IMR-90 (cell line): Measurements from ENCODE around the gene MLH3. TPM values are rescaled to one million over a fixed set of nuclear protein-coding genes. Genes with fewer than 3 reads are reported as not detected.
A peak's percentile ranks its signal among the peaks of the same experiment; 100 is the strongest.

ENCODE experiments used
- ATAC-seq: fragments of 200-7000 bp; cut with Tn5 transposase; 2 replicates; pipeline ENCODE4 v1.9.1; 2020; ENCODE audit warnings: low read depth, mild to moderate bottlenecking, moderate library complexity
- BruUV-seq: library from RNA; stranded (reverse); fragments of 400-500 nt; replicated peaks from 2 replicates; lab custom pipeline; 2021; lab: Mats Ljungman, UMichigan
- CTCF ChIA-PET: fragments of 300-600 bp; formaldehyde crosslinking; extraction: SDS; loops from one replicate; lab custom pipeline; 2021; ENCODE audit warnings: antibody characterized with exemption; lab: Yijun Ruan, JAX
- POLR2A ChIA-PET: fragments of 300-600 bp; sonication (Branson Sonifier 250); formaldehyde crosslinking; loops from one replicate; lab custom pipeline; 2022; ENCODE audit warnings: antibody characterized with exemption; ENCODE audit not compliant: unreplicated experiment; lab: Charles Lee
- DNase-seq: peaks from one replicate; pipeline ENCODE4 v3.0.0; 2013
- H2AFZ ChIP-seq: replicated peaks from 2 replicates; pipeline ENCODE3; 2013; ENCODE audit warnings: low read length, mild to moderate bottlenecking; ENCODE audit not compliant: poor library complexity
- H2AK5ac ChIP-seq: 2 replicates; pipeline ENCODE4 v1.6.1; 2013; ENCODE audit warnings: low read depth, low read length, inconsistent platforms
- H2AK9ac ChIP-seq: replicated peaks from 2 replicates; pipeline ENCODE3; 2013; ENCODE audit warnings: mild to moderate bottlenecking, low read depth, low read length, moderate library complexity; ENCODE audit not compliant: poor library complexity
- H2BK120ac ChIP-seq: 2 replicates; pipeline ENCODE4 v1.6.1; 2013; ENCODE audit warnings: low read depth, low read length, inconsistent platforms
- H2BK15ac ChIP-seq: 3 replicates; pipeline ENCODE4 v1.6.1; 2013; ENCODE audit warnings: low read depth, low read length, inconsistent platforms
- H2BK20ac ChIP-seq: 2 replicates; pipeline ENCODE4 v1.6.1; 2013; ENCODE audit warnings: low read depth, mild to moderate bottlenecking, inconsistent platforms, low read length, moderate library complexity
- H2BK5ac ChIP-seq: 2 replicates; pipeline ENCODE4 v1.6.1; 2013; ENCODE audit warnings: mild to moderate bottlenecking, low read depth, low read length, inconsistent platforms; ENCODE audit not compliant: poor library complexity, severe bottlenecking
- H3K14ac ChIP-seq: replicated peaks from 2 replicates; pipeline ENCODE4 v1.6.1; 2013; ENCODE audit warnings: low read depth, low read length, inconsistent platforms
- H3K18ac ChIP-seq: 2 replicates; pipeline ENCODE4 v1.6.1; 2013; ENCODE audit warnings: low read depth, low read length, control low read depth
- H3K23ac ChIP-seq: 2 replicates; pipeline ENCODE4 v1.6.1; 2013; ENCODE audit warnings: low read depth, low read length, inconsistent platforms
- H3K27ac ChIP-seq: 2 replicates; pipeline ENCODE4 v1.5.1; 2013; ENCODE audit warnings: mild to moderate bottlenecking, control low read depth, low read length; ENCODE audit not compliant: insufficient read depth
- H3K27me3 ChIP-seq: 2 replicates; pipeline ENCODE4 v1.6.1; 2013; ENCODE audit warnings: low read length; ENCODE audit not compliant: control insufficient read depth, insufficient read depth
- H3K36me3 ChIP-seq: 2 replicates; pipeline ENCODE4 v1.6.1; 2013; ENCODE audit warnings: low read length, mixed read lengths; ENCODE audit not compliant: control insufficient read depth, insufficient read depth
- H3K4ac ChIP-seq: 2 replicates; pipeline ENCODE4 v1.6.1; 2013; ENCODE audit warnings: low read depth, low read length, inconsistent platforms
- H3K4me1 ChIP-seq: 2 replicates; pipeline ENCODE4 v1.6.1; 2013; ENCODE audit warnings: low read length, mixed read lengths; ENCODE audit not compliant: control insufficient read depth, insufficient read depth
- H3K4me2 ChIP-seq: 2 replicates; pipeline ENCODE4 v1.6.1; 2013; ENCODE audit warnings: low read depth, mild to moderate bottlenecking, control low read depth, low read length, moderate library complexity
- H3K4me3 ChIP-seq: 2 replicates; pipeline ENCODE4 v1.5.1; 2013; ENCODE audit warnings: low read depth, mild to moderate bottlenecking, control low read depth, low read length, moderate library complexity; ENCODE audit not compliant: insufficient read depth
- H3K56ac ChIP-seq: 2 replicates; pipeline ENCODE4 v1.6.1; 2013; ENCODE audit warnings: low read length, inconsistent platforms; ENCODE audit not compliant: insufficient read depth; ENCODE audit errors: extremely low read depth
- H3K79me1 ChIP-seq, 2 experiments: 2 replicates each; pipeline ENCODE4 v1.6.1; 2013; ENCODE audit warnings: low read length in 2 of 2, inconsistent platforms in 1 of 2, low read depth in 1 of 2
- H3K9ac ChIP-seq: 2 replicates; pipeline ENCODE4 v1.6.1; 2013; ENCODE audit warnings: low read depth, low read length, control low read depth
- H3K9me1 ChIP-seq: 2 replicates; pipeline ENCODE4 v1.6.1; 2013; ENCODE audit warnings: low read length, inconsistent platforms; ENCODE audit not compliant: insufficient read depth
- H3K9me3 ChIP-seq: 2 replicates; pipeline ENCODE4 v1.6.1; 2013; ENCODE audit warnings: low read length; ENCODE audit not compliant: control insufficient read depth, insufficient read depth
- H4K20me1 ChIP-seq: 2 replicates; pipeline ENCODE4 v1.6.1; 2013; ENCODE audit warnings: low read length, inconsistent platforms; ENCODE audit not compliant: insufficient read depth
- H4K5ac ChIP-seq: 2 replicates; pipeline ENCODE4 v1.6.1; 2013; ENCODE audit warnings: mild to moderate bottlenecking, low read depth, low read length, control low read depth
- H4K8ac ChIP-seq, 2 experiments: 2 replicates each; pipeline ENCODE4 v1.6.1; 2013; ENCODE audit warnings: low read depth in 2 of 2, low read length in 2 of 2, control low read depth in 1 of 2, inconsistent platforms in 1 of 2
- H4K91ac ChIP-seq: 2 replicates; pipeline ENCODE4 v1.6.1; 2013; ENCODE audit warnings: low read depth, low read length, inconsistent platforms; ENCODE audit not compliant: insufficient read depth
- BHLHE40 ChIP-seq: fragments of 150-350 bp; IDR thresholded peaks from 2 replicates; pipeline ENCODE4 v1.6.1; 2016; ENCODE audit warnings: mild to moderate bottlenecking, low read depth, low read length
- CEBPB ChIP-seq: IDR thresholded peaks from 2 replicates; pipeline ENCODE4 v1.6.1; 2012; ENCODE audit warnings: low read depth, low read length, improper control_type of control experiment
- CHD1 ChIP-seq: IDR thresholded peaks from 2 replicates; pipeline ENCODE4 v1.6.1; 2012; ENCODE audit warnings: low read depth, low read length, improper control_type of control experiment
- CTCF ChIP-seq: conservative IDR thresholded peaks from 2 replicates; pipeline ENCODE4 v1.5.1; 2012; ENCODE audit warnings: mild to moderate bottlenecking, low read depth, low read length, improper control_type of control experiment
- ELK1 ChIP-seq: fragments of 150-350 bp; IDR thresholded peaks from 2 replicates; pipeline ENCODE4 v1.6.1; 2016; ENCODE audit warnings: low read depth, mild to moderate bottlenecking, low read length, moderate library complexity, borderline replicate concordance
- FOS ChIP-seq: fragments of 150-350 bp; IDR thresholded peaks from 2 replicates; pipeline ENCODE4 v1.6.1; 2016; ENCODE audit warnings: low read depth, low read length
- MAFK ChIP-seq: IDR thresholded peaks from 2 replicates; pipeline ENCODE4 v1.6.1; 2012; ENCODE audit warnings: low read depth, low read length, improper control_type of control experiment
- MAZ ChIP-seq: IDR thresholded peaks from 2 replicates; pipeline ENCODE4 v1.6.1; 2012; ENCODE audit warnings: low read depth, mild to moderate bottlenecking, low read length, improper control_type of control experiment, moderate library complexity, borderline replicate concordance
- MXI1 ChIP-seq: IDR thresholded peaks from 2 replicates; pipeline ENCODE4 v1.6.1; 2012; ENCODE audit warnings: low read depth, mild to moderate bottlenecking, low read length, moderate library complexity, borderline replicate concordance
- NFE2L2 ChIP-seq: fragments of 150-350 bp; IDR thresholded peaks from 2 replicates; pipeline ENCODE4 v1.6.1; 2016; ENCODE audit warnings: low read depth, mild to moderate bottlenecking, low read length
- POLR2A ChIP-seq: IDR thresholded peaks from 2 replicates; pipeline ENCODE4 v1.6.1; 2012; ENCODE audit warnings: mild to moderate bottlenecking, low read depth, low read length
- RAD21 ChIP-seq: IDR thresholded peaks from 2 replicates; pipeline ENCODE4 v1.6.1; 2012; ENCODE audit warnings: low read length, improper control_type of control experiment
- RCOR1 ChIP-seq: IDR thresholded peaks from 2 replicates; pipeline ENCODE4 v1.6.1; 2012; ENCODE audit warnings: mild to moderate bottlenecking, low read length, improper control_type of control experiment; ENCODE audit not compliant: insufficient replicate concordance
- RFX5 ChIP-seq: IDR thresholded peaks from 2 replicates; pipeline ENCODE4 v1.8.0; 2012; ENCODE audit warnings: low read depth, mild to moderate bottlenecking, low read length, moderate library complexity
- SMC3 ChIP-seq: fragments of 150-350 bp; IDR thresholded peaks from 2 replicates; pipeline ENCODE4 v1.6.1; 2016; ENCODE audit warnings: low read depth, mild to moderate bottlenecking, antibody characterized with exemption, low read length, moderate library complexity
- USF2 ChIP-seq: fragments of 150-350 bp; IDR thresholded peaks from 2 replicates; pipeline ENCODE4 v1.6.1; 2017; ENCODE audit warnings: mild to moderate bottlenecking, antibody characterized with exemption, low read length, low read depth
- WGBS, 2 experiments: methylation state at CpG; one replicate each; pipeline versions ENCODE4 v1.1.5 to v1.1.7; 2013; ENCODE audit warnings: missing lambda C conversion rate in 2 of 2; ENCODE audit not compliant: insufficient read length in 1 of 2; ENCODE audit errors: extremely low coverage in 2 of 2; 5-methylcytosine and 5-hydroxymethylcytosine counted together
- dilution Hi-C: fragments of 300-500 bp; cut with HindIII; formaldehyde crosslinking; loops from one replicate; pipeline ENCODE4 v1.14.3; 2018; ENCODE audit warnings: low sequenced_read_pairs; ENCODE audit not compliant: unreplicated experiment
- in situ Hi-C: fragments of 300-500 bp; cut with MboI; formaldehyde crosslinking; loops from 3 replicates; pipeline ENCODE4 v1.14.3; 2019; ENCODE audit warnings: low sequenced_read_pairs, inconsistent platforms, mixed read lengths
- intact Hi-C: fragments of 100-400 bp; cut with micrococcal nuclease; formaldehyde crosslinking; loops from 2 replicates; pipeline ENCODE4 v1.10.0; 2022
- polyA plus RNA-seq, 3 experiments: library from polyadenylated mRNA; depleted of rRNA; stranded (reverse); fragments of >200 nt; gene quantifications; 2 replicates each; pipeline ENCODE4 v1.2.3, GENCODE V29; 2012; ENCODE audit warnings: low replicate concordance in 1 of 3
- total RNA-seq: library from RNA; depleted of rRNA; stranded (reverse); fragments of >200 nt; gene quantifications from 2 replicates; pipeline ENCODE4 v1.2.3, GENCODE V29; 2012

The MLH3 gene
- total and polyA plus RNA-seq, 2 of the 4 experiments (the other 2 are of a cell fraction) = 5.6 to 14.7 TPM

- Histone ChIP-seq H4K5ac (no peak overlapping the region), H3K4me3 (no peak overlapping the region), H2BK120ac (peak overlapping the region; percentile 89), H3K23ac (no peak overlapping the region), H4K20me1 (no peaks in the 10 kb centered on the region), H3K14ac (peak overlapping the region; percentile 72), H2BK15ac (peak overlapping the region; percentile 26; the same call in 1 of the 3 replicates), H3K79me1 (no peaks in the 10 kb centered on the region), H3K9ac (no peak overlapping the region), H3K27me3 (no peaks in the 10 kb centered on the region), H3K9me3 (no peaks in the 10 kb centered on the region), H3K9me1 (peaks cover 6% of the 10 kb centered on the region; the same call in 1 of the 2 replicates), H3K56ac (no peak overlapping the region), H2AK9ac (no peak overlapping the region), H2AK5ac (peak overlapping the region; percentile 24; the same call in 1 of the 2 replicates), H3K4ac (peak overlapping the region; percentile 79), H2BK20ac (peak overlapping the region; percentile 20; the same call in 1 of the 2 replicates), H2AFZ (peak overlapping the region; percentile 92), H4K91ac (peak overlapping the region; percentile 75), H3K36me3 (no peaks in the 10 kb centered on the region), H3K4me2 (no peak overlapping the region), H3K4me1 (peaks cover 15% of the 10 kb centered on the region), H2BK5ac (no peak overlapping the region), H3K18ac (peak overlapping the region; percentile 31; the same call in 1 of the 2 replicates), H4K8ac (peak overlapping the region; percentile 27 to 90; a peak in 2 of 4 replicates), H3K27ac (no peak overlapping the region; the same call in 1 of the 2 replicates)
- TF ChIP-seq BHLHE40 (no peak), SMC3 (no peak), USF2 (no peak), CEBPB (no peak), FOS (no peak), ELK1 (no peak), MAFK (no peak), MAZ (no peak), CTCF (no peak), RFX5 (no peak), RAD21 (no peak), MXI1 (no peak), CHD1 (no peak), NFE2L2 (no peak), RCOR1 (no peak), POLR2A (no peak)
- intact Hi-C loops = no loop called here
- DNase-seq (no peak), ATAC-seq (no peak)
- no TSS peak for BruUV-seq
- ChIA-PET CTCF (no interaction called here), POLR2A (no interaction called here)
- dilution Hi-C loops = no loop called here
- WGBS, 2 experiments = 93% methylated on average over 5 of the region's 9 CpGs; no CpG with 5 or more reads in 1 of the 2 experiments
- in situ Hi-C loops = no loop called here
These were observed 69.8 kb downstream of the MLH3 start for GRCh38 chr14:74981462-74981782.
